ENCODE results near the gene TAF4.
"Not testable (repeated sequence)": the region's sequence is repeated elsewhere in the genome, so short reads cannot be mapped to it uniquely, and the experiment has no call there.

The TAF4 gene

GRCh38 chr20:62080249-62080990 lies 14.7 kb upstream of the TAF4 start:
- no peak for DNase-seq

- DNase-seq, result no peak
Measured at GRCh38 chr20:62079166-62079565, 13.5 kb upstream of the TAF4 start.

- DNase-seq, result no peak
Measured at GRCh38 chr20:62073323-62073722, 7.6 kb upstream of the TAF4 start.

GRCh38 chr20:62071669-62072430 lies 6.2 kb upstream of the TAF4 start:
- not testable (repeated sequence) for DNase-seq

GRCh38 chr20:62069741-62070216 lies 4.1 kb upstream of the TAF4 start:
- DNase-seq, result no peak

- no peak for DNase-seq
Measured at GRCh38 chr20:62068997-62069396, 3.3 kb upstream of the TAF4 start.

GRCh38 chr20:62067547-62068260 lies 2.0 kb upstream of the TAF4 start:
- DNase-seq, result no peak

GRCh38 chr20:62066983-62067433 lies 1.3 kb upstream of the TAF4 start:
- DNase-seq, result peak; percentile 19

- DNase-seq, result no peak
Measured at GRCh38 chr20:62066339-62066982, 780 bp upstream of the TAF4 start.

- no peak for DNase-seq
Measured at GRCh38 chr20:62064770-62065673, 659 bp downstream of the TAF4 start.

GRCh38 chr20:62063981-62064769 lies 1.5 kb downstream of the TAF4 start:
- DNase-seq, result no peak

- no peak for DNase-seq
Measured at GRCh38 chr20:62063315-62063980, 2.2 kb downstream of the TAF4 start.

- DNase-seq, result no peak
Measured at GRCh38 chr20:62062661-62063314, 2.9 kb downstream of the TAF4 start.

GRCh38 chr20:62061851-62062423 lies 3.7 kb downstream of the TAF4 start:
- peak; percentile 15 for DNase-seq

- no peak for DNase-seq
Measured at GRCh38 chr20:62060631-62061541, 4.8 kb downstream of the TAF4 start.

GRCh38 chr20:62059920-62060630 lies 5.6 kb downstream of the TAF4 start:
- DNase-seq, result no peak

GRCh38 chr20:62059401-62059800 lies 6.3 kb downstream of the TAF4 start:
- no peak for DNase-seq

GRCh38 chr20:62058941-62059340 lies 6.7 kb downstream of the TAF4 start:
- DNase-seq, result no peak

All from inflammatory macrophage treated with lipopolysaccharide for 4 hours (primary cell).